Left cardiac atrium (tissue), 4 donors: Measurements from ENCODE around the gene JPT1. TPM values are rescaled to one million over a fixed set of nuclear protein-coding genes. Genes with fewer than 3 reads are reported as not detected.

Experiments used
- ATAC-seq, 2 donors: fragments of 200-7000 bp; cut with Tn5 transposase; one replicate each; pipeline ENCODE4 v1.9.1; 2020; ENCODE audit warnings: mild to moderate bottlenecking in 2 of 2, moderate library complexity in 2 of 2
- DNase-seq: peaks from one replicate; pipeline ENCODE4 v3.0.0-alpha.2; 2020
- intact Hi-C, 2 donors: fragments of 100-400 bp; cut with DNase I; formaldehyde crosslinking; loops; one replicate each; pipeline versions ENCODE4 v1.14.1 to v1.15.1; 2022 to 2023
- total RNA-seq, 2 donors: library from RNA; stranded (reverse); fragmentation: NEBNext Ultra II Directional; extraction: Animal tissue kit (Norgen Biotek cat#: 25700); gene quantifications; one replicate each; pipeline ENCODE4 v1.2.1, GENCODE V29; 2021
- donor health status: DM: no; HTN: yes; CAD: no.
- donor health status: DM: no; HTN: yes; CAD: no; lungs with severe emphysema.
- donor health status: DM: yes; HTN: yes; CAD: no.
- donor health status: Dilated cardiomyopathy.

The JPT1 gene
- total RNA-seq, 2 donors from 2014 or later: 16.4 to 19.7 TPM

DNA sequence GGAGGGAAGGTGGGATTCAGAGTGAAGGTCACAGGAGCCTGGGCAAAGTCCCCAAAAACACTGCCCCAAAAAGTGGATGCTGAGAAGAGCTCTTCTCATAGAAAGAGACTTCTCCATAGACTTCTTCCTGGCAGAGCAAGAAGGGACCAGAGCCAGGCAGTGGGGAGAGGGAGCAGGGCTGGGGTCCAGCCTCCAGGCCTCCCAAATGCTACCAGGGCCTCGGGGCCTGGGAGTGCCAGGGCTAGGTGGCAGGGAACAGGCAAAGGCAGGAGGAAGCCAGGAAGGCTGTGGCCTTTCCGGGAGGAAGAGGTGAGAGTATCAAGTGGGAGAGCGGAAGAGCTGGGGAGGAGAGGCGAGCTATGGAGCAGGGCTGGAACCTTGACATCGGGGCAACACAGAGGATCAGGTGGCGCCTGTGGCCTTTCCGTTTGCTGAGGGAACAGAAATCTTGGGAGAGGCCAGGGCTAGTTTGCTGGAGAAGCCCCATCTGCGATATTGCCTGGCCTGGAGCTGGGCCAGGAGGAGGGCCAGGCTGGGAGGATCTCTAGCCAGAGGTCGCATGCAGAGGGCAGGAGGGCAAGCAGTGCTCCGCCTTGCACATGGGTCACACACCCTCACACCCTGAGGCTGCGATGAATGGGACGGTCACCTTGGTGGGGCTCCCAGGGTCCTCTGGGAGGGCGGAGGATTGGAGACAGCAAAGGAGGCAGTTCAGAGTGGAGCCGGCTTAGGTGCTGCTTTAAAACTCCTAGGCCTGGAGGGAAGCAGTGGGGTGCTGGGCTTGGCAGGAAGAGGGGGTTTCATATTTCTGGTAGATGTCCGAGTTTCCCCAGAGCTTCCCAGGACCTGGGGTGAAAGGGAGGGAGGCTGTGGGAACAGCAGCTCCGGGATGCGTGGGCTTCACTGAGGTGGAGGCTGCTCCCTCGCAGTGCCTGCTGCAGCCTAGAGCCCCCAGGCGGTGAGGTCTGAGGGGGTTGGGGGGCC, 63.1 kb downstream of the JPT1 start:
- intact Hi-C loops: no loop called here

DNA sequence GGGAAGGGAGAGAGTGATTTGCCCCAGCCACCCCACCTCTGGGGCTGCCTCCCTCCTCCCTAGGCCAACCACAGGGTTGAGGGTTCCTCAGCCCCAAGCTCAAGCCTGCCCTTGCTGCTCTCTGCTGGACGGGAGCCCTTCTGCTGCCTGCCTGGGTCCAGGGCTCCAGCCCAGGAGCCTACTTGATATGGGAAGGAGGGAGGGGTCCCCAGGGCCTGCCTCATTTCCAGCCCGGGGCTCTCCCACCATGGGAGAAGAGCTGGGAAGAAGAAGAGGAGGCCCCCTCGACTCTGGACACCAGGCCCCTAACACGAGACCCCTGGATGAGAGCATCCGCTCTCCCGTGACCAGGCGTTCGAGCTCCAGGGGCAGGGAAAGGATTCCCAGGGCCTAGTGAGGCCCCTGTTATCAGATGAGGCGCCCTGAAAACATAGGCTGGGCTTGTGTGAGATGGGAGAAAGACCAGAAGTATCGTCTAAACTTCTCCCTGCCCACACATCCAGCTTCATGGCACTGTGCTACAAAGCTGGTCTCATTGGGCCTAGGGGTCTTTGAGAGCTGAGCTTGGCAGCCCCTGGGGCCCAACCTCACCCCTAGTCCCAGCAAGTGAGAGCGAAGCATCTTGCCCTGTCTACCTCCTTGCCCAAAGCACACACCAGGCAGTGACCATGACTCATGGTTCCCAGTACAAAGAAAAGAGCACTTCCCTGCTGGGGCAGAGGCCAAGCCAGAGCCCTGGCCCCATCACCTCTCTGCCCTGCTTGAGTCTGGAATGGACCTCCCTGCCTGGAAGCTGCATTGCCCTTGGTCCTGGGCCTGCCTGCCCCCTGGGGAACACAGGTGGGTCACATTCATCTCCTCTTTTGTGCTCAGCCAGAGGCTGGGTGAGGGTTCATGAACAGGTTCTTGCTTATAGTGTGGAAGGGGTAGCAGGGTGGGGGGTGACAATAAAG, 65.6 kb downstream of the JPT1 start:
- DNase-seq (peak; percentile 46), ATAC-seq (peak; percentile 21 to 48)
- intact Hi-C loops: no loop called here

More for the DNA sequence above, 63.1 kb downstream of the JPT1 start:
- ATAC-seq (no peak), DNase-seq (peak; percentile 53)

DNA sequence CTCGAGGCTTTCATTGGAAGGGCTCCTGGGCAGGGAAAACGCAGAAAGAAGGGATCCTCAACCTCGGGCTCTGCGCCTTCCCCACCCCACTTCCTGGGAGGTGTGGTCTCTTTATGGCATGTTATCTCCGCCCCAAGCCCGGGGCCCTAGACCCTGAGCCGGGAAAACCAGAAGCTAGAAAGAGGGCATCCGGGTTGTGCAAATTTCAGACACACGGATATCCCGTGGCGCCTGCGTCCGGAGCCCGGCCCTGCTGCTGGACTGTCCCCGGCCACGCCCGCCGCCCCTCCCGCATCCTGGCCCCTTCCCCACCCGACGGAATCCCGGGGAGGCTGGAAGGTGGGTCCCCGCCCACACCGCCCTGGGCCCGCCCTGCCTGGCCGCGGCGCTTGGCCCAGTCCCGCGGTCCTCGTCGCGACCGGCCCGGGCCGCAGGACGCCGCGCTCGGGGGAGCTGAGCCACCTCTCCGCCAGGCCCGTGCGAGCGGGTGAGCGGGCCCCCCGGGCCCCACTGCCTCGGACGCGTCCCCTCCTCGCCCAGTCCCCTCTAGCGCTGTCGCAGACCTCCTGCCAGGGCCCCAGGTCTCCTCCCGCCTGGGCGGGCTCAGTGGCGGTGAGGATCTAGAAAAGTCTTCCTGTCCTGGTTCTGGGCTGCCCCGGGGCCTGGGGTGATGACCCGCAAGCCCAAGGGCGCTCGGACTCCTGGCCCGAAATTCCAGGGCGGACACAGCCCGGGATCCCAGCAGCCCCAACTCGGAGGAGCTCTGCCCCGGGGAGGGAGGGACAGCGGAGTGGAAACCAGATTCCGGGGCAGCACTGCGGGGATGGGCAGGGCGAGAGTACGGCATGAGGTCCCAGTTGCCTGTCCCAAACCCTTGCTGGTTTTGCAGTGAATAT, 66.5 kb downstream of the JPT1 start, which contains the start of gene SLC16A5:
TSS of gene SLC16A5 (plus strand) at position 397 of the 896 bp plus-strand sequence. CDS start 5,683 bp downstream, outside the sequence.
- peak; percentile 93 to 94 for ATAC-seq
- intact Hi-C loops: no loop called here
- peak; percentile 94 for DNase-seq

DNA sequence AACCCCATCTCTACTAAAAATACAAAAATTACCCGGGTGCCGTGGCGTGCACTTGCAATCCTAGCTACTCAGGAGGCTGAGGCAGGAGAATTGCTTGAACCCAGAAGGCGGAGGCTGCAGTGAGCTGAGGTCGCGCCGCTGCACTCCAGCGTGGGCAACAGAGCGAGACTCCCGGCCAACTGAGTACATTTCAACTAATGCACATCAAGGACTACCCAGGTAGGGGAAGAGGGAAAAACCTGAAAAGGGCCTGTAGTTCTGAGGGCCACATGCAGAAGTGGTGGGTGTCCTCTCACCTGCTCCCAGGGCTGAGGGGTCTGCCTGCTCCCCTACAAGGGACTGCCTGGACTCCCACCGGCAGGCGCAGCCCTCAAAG, 67.1 kb downstream of the JPT1 start:
- ATAC-seq: no peak
- intact Hi-C loops: no loop called here
- DNase-seq: no peak

DNA sequence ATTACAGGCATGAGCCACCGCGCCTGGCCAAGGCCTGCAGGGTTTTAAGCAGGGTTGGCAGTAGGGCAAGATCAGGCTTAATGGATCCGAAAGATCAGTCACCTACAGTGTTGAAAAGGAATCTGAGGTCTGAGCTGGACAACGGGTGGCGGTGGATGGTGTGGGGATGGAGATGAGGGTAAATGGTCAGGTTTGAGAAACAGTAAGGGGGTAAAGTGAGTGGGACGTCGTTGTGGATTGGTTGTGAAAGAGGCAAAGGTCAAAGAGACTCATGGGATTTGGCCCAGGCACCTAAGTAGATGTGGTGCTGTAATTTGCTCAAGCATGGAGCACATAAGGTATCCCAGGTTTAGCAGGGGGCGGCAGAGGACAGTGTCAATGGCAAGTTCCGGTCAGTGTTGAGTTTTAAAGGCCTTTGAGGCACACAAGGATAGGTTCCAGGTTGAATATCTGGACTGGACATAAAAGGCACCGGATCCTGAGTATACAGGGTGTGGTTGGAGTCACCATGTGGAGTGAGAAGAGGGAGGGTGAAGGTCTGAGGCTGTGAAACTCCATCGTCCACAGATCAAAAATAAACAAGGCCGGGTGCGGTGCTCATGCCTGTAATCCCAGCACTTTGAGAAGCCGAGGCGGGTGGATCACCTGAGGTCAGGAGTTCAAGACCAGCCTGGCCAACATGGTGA, 67.7 kb downstream of the JPT1 start:
- ATAC-seq (no peak), DNase-seq (no peak)
- intact Hi-C loops: no loop called here

Other genes starting within 250 kb of the JPT1 start
- under 1 TPM; 0.21 to 0.47 TPM for gene USH1G, start 231.3 kb downstream of the JPT1 start, total RNA-seq
- not detected for gene OTOP2, start 230.2 kb downstream of the JPT1 start, total RNA-seq
- gene OTOP3, start 218.6 kb downstream of the JPT1 start, total RNA-seq: not detected
- gene HID1, start 181.8 kb downstream of the JPT1 start, total RNA-seq: 1 to 10 TPM; 7.4 to 8.2 TPM
- 10 to 100 TPM; 13.8 to 15.2 TPM for gene CDR2L, start 166.9 kb downstream of the JPT1 start, total RNA-seq
- gene MRPL58, start 141.8 kb downstream of the JPT1 start, total RNA-seq: 10 to 100 TPM; 38.1 to 46.7 TPM
- gene ATP5PD, start 107.5 kb downstream of the JPT1 start, total RNA-seq: 100 to 1,000 TPM; 676 to 729 TPM
- gene KCTD2, start 107.3 kb downstream of the JPT1 start, total RNA-seq: 10 to 100 TPM; 21.4 to 26.2 TPM
- 10 to 100 TPM in 1 of 2 donors, 1 to 10 TPM in 1; 7.2 to 14.3 TPM for gene SLC16A5, start 66.6 kb downstream of the JPT1 start, total RNA-seq
- gene ARMC7, start 44.5 kb downstream of the JPT1 start, total RNA-seq: 1 to 10 TPM; 5.8 to 6.7 TPM
- gene NT5C, start 22.8 kb downstream of the JPT1 start, total RNA-seq: 10 to 100 TPM; 27.2 to 28.4 TPM
- 100 to 1,000 TPM; 231 to 246 TPM for gene SUMO2, start 28.4 kb upstream of the JPT1 start, total RNA-seq
- 10 to 100 TPM; 28.6 to 37.9 TPM for gene NUP85, start 51.2 kb upstream of the JPT1 start, total RNA-seq
- 10 to 100 TPM; 23.0 to 24.5 TPM for gene GGA3, start 107.1 kb upstream of the JPT1 start, total RNA-seq
- gene MRPS7, start 107.4 kb upstream of the JPT1 start, total RNA-seq: 100 to 1,000 TPM in 1 of 2 donors, 10 to 100 TPM in 1; 85.4 to 103 TPM
- gene MIF4GD, start 116.7 kb upstream of the JPT1 start, total RNA-seq: 10 to 100 TPM; 13.8 to 17.7 TPM
- gene SLC25A19, start 134.9 kb upstream of the JPT1 start, total RNA-seq: 10 to 100 TPM; 15.2 to 21.0 TPM